GM13976 (cell line): Measurements from ENCODE around the gene UBR4.
"Not testable (repeated sequence)": the region's sequence is repeated elsewhere in the genome, so short reads cannot be mapped to it uniquely, and the experiment has no call there.

Experiments
- DNase-seq: peaks from one replicate; pipeline ENCODE4 v3.0.0; 2012; ENCODE audit warnings: low spot score
- in situ Hi-C: fragments of 300-500 bp; cut with MboI; formaldehyde crosslinking; loops from one replicate; pipeline ENCODE4 v1.12.0; 2022; ENCODE audit warnings: low sequenced_read_pairs, mixed read lengths, inconsistent platforms; ENCODE audit not compliant: unreplicated experiment
- TF ChIP-seq, protein P1 (sequence below): IDR thresholded peaks from 2 replicates; pipeline ENCODE4 v1.5.1; 2012; ENCODE audit warnings: borderline replicate concordance, mild to moderate bottlenecking; ENCODE audit not compliant: insufficient read depth; ENCODE audit errors: extremely low read depth, missing control alignments, control extremely low read depth

UBR4 gene

DNA sequence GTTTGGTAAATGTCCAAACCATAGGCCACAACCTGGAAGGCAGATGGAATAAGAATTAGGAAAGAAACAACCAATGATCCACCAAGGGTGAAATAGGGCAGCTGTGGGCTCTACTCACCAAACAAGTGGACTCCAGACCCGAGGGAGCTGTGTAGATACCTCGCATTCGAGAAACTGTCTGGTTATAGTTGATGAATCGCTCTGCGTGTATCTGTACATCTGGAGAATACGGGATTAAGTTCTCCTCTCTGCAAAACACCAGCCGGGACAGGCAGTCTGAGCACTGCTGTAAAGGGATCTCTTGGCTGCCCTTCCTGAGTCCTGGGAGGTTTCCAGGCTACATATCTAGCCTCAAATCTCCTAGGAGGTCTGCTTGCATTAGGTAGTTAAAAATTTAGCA lies 9.4 kb upstream of the UBR4 start:
- in situ Hi-C loops = no loop called here

DNA sequence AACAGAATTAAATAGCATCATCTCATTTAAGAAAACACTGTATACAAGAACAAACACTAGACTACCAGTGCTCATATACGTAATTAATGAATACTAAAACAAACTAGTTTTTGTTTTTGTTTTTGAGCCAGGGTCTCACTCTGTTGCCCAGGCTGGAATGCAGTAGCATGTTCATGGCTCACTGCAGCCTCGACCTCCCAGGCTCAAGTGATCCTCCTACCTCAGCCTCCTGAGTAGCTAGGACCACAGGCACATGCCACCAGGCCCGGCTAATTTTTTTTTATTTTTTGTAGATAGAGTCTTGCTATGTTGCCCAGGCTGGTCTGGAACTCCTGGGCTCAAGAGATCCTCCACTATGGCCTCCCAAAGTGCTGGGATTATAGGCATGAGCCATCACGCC lies 6.5 kb upstream of the UBR4 start:
- DNase-seq, in situ Hi-C loops: not testable (repeated sequence)

More for the DNA sequence above, 9.4 kb upstream of the UBR4 start:
- TF ChIP-seq, protein P1, sequence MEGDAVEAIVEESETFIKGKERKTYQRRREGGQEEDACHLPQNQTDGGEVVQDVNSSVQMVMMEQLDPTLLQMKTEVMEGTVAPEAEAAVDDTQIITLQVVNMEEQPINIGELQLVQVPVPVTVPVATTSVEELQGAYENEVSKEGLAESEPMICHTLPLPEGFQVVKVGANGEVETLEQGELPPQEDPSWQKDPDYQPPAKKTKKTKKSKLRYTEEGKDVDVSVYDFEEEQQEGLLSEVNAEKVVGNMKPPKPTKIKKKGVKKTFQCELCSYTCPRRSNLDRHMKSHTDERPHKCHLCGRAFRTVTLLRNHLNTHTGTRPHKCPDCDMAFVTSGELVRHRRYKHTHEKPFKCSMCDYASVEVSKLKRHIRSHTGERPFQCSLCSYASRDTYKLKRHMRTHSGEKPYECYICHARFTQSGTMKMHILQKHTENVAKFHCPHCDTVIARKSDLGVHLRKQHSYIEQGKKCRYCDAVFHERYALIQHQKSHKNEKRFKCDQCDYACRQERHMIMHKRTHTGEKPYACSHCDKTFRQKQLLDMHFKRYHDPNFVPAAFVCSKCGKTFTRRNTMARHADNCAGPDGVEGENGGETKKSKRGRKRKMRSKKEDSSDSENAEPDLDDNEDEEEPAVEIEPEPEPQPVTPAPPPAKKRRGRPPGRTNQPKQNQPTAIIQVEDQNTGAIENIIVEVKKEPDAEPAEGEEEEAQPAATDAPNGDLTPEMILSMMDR = no peak
- no peak for DNase-seq

DNA sequence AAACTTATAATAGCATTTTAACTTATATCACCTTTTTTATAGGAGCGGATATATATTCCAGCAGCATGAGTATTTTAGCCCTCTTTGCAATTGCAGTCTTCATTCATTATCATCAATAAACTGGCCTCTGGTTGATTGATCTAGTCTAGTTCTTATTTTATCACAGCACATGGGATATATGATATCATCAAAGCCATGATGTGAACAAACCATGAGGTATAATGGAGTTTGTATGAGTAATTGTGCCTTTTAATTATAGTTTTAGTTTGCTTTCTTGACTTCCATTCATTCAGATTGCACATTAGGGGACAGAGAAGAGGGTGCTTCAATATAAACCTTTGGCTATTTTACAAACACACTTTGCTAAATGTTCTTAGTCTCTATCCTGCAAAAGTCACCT lies 3.5 kb upstream of the UBR4 start:
- DNase-seq = no peak
- in situ Hi-C loops = no loop called here
- TF ChIP-seq, protein P1 = no peak

DNA sequence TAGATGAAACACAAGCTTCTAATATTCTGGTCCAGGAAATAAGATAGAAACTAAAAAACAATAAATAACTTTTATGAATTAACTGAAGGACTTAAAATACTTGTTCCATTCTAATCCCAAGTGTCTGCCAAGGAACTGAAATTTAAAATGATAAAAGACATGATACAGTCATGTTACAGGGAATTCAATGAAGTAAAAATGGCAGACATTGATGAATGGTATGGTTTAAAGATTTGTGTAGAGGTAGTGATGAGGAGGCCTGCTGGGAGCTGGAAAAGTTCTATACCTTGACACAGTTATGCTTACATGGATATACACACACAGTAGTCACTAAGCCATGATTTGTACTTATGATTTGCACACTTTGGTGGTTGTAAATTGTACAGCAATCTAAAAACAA lies 2.1 kb upstream of the UBR4 start:
- DNase-seq = no peak
- in situ Hi-C loops = no loop called here
- TF ChIP-seq, protein P1 = no peak

DNA sequence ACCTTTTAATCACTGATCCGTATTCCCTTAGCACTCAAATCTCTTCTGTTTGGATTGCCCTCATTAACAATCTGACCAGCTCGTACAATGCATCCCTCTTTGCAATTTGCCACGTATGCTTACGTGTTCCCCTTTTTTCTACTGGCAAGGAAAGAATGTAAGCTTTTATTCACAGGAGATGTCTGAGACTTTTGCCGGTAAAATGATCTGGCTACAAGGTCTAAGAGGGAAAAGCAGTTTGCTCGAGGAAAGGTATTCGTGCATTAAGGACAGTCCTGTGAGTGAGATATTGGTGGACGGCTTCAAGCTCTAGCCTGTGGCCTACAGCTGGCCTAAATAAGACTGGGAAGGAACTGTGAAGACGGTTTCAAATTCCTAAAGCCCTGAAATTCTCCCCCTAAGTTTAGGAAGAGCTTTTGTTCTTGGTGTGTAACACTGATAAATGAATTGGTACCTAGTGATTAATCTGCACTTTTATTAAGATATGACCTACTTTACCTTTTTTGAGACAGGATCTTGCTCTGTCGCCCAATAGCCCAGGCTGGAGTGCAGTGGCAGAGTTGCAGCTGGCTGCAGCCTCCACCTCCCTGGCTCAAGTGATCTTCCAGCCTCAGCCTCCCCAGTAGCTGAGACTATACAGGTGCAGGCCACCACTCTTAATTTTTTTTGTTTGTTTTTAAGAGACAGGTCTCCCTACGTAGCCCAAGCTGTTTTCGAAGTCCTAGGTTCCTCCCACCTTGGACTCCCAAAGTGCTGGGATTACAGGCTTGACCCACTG lies 895 bp upstream of the UBR4 start:
- no peak for DNase-seq
- in situ Hi-C loops = no loop called here
- TF ChIP-seq, protein P1 = no peak

DNA sequence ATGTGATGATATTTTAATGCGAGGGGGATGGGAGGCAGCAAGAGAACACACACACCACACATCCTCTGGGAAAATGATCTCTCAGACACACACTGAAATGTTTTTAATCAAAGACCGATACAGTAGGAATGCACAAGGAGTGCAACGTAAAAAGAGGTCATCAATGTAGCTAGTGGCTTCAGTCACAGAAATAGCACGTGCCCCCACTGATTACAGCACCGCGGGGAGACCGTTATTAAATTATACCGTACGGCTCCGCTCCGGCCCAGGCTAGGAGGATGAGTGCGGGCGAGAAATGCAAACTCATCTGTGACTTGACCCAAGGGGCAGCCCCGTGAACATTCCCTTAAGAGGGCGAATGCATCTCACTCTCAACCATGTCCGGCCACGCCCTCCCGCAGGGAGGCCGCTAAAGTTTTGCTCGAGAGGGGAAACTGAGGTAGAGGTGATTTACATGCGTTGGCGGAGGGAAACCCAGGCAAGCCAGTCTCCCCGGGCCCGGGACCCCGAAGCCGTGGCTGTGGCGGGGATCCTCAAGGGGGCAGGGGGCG lies 552 bp downstream of the UBR4 start:
- in situ Hi-C loops = no loop called here
- DNase-seq = peak; percentile 75
- TF ChIP-seq, protein P1 = no peak

DNA sequence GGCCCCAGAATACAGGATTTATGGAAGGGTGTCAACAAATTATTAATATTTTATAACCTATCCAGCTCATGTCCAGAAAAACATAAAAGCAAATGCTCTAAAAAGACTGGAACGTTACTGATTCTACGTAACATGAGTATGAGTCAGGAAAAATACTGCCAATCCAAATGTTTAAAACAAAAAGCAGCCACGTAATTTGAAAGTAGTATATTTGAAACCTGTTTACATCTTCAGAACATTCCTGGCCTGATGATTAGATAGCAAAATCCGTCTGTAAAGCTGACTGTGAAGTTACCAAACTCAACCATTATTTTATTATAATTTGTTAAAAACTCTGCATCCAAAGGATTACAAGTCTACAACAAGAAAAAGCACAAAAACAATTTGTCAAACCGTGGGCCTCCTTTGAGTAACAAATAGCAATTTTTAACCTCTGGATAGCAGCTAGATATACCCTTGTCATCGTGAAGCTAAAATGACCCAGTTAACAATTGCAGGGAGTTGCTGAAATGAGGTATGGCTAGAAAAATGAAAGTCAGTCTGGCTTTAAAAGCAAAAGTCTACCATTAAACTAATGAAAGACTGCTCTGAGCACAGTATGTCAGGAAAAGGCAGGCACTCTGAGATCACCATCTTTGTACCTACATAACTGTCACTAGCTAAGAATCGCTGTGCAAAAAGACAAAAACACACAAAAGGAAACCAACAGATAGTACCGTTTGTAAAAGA lies 1.2 kb downstream of the UBR4 start:
- in situ Hi-C loops = no loop called here
- DNase-seq = no peak
- TF ChIP-seq, protein P1 = no peak
